Esophagus muscularis mucosa (tissue), 4 donors: ENCODE data around the gene PPIG. TPM values are rescaled to one million over a fixed set of nuclear protein-coding genes. Genes with fewer than 3 reads are reported as not detected.

Experiments
- DNase-seq: peaks from one replicate; pipeline ENCODE4 v3.0.0-alpha.2; 2017; ENCODE audit errors: extremely low spot score
- H3K27ac ChIP-seq, 4 donors: fragments of 200-600 bp; sonication (generic); replicated peaks in 1 of 4; 1 replicate in 3 of 4; 2 replicates in 1 of 4; pipeline ENCODE4 v1.5.1; 2016 to 2019; ENCODE audit warnings: mild to moderate bottlenecking in 1 of 4
- H3K27me3 ChIP-seq, 4 donors: fragments of 200-600 bp; sonication (generic); one replicate each; pipeline versions ENCODE4 v1.5.1 to v1.6.0; 2016 to 2019
- H3K36me3 ChIP-seq, 4 donors: fragments of 200-600 bp; sonication (generic); one replicate each; pipeline ENCODE4 v1.5.1; 2016 to 2019
- H3K4me1 ChIP-seq, 4 donors: fragments of 200-600 bp; sonication (generic); one replicate each; pipeline ENCODE4 v1.5.1; 2016 to 2019
- H3K4me3 ChIP-seq, 4 donors: fragments of 200-600 bp; sonication (generic); 1 replicate in 2 of 4; 2 replicates in 2 of 4; pipeline ENCODE4 v1.5.1; 2016 to 2019; ENCODE audit warnings: mild to moderate bottlenecking in 4 of 4, moderate library complexity in 1 of 4
- H3K9me3 ChIP-seq, 4 donors: fragments of 200-600 bp; sonication (generic); 1 replicate in 3 of 4; 2 replicates in 1 of 4; pipeline ENCODE4 v1.5.1; 2016 to 2019
- CTCF ChIP-seq, 3 experiments: fragments of 200-600 bp in 2 of 3; fragments of 450-650 bp in 1 of 3; sonication (generic) in 2 of 3; IDR thresholded peaks; one replicate each; pipeline ENCODE4 v1.5.1; 2017 to 2019; ENCODE audit warnings: antibody characterized with exemption in 3 of 3, mild to moderate bottlenecking in 2 of 3, moderate library complexity in 1 of 3
- EP300 ChIP-seq: sonication (generic); formaldehyde crosslinking; IDR thresholded peaks from one replicate; pipeline ENCODE4 v1.6.1; 2017; ENCODE audit warnings: antibody characterized with exemption
- POLR2A ChIP-seq: fragments of 450-650 bp; IDR thresholded peaks from one replicate; pipeline ENCODE4 v1.6.1; 2017; ENCODE audit warnings: antibody characterized with exemption, moderate library complexity, mild to moderate bottlenecking, low read depth
- POLR2AphosphoS5 ChIP-seq, 2 donors: sonication (generic); formaldehyde crosslinking; IDR thresholded peaks; one replicate each; pipeline ENCODE4 v1.6.1; 2017; ENCODE audit warnings: antibody characterized with exemption in 2 of 2
- WGBS: methylation state at CpG from one replicate; pipeline ENCODE4 v1.1.5; 2018; 5-methylcytosine and 5-hydroxymethylcytosine counted together
- intact Hi-C: fragments of 100-400 bp; cut with DNase I; formaldehyde crosslinking; loops from one replicate; pipeline ENCODE4 v1.15.1; 2023
- total RNA-seq, 4 donors: library from RNA; depleted of rRNA; stranded (reverse); fragments of >200 nt; gene quantifications; one replicate each; pipeline versions ENCODE4 v1.1.0 to v1.2.1, GENCODE V29; 2016

The PPIG gene
- total RNA-seq, 4 donors from 2014 or later: 26.5 to 48.6 (median 34.5) TPM

GRCh38 chr2:169640104-169640503 lies 56.0 kb downstream of the PPIG start:
- intact Hi-C loops: no loop called here
- TF ChIP-seq CTCF (IDR thresholded peaks at IDR 0.05) (no peak), POLR2AphosphoS5 (IDR thresholded peaks at IDR 0.05) (no peak), POLR2A (no peak), EP300 (no peak)
- H3K27ac ChIP-seq: no peak overlapping the region
- no peak for DNase-seq
- H3K9me3 ChIP-seq: no peaks in the 10 kb centered on the region
- H3K27me3 ChIP-seq: no peaks in the 10 kb centered on the region
- H3K4me1 ChIP-seq: peaks cover 0 to 16% (median 13%) of the 10 kb centered on the region in 4 donors
- WGBS: 91% methylated on average over 2 of the region's 2 CpGs
- H3K36me3 ChIP-seq: peaks cover 20 to 36% (median 24%) of the 10 kb centered on the region in 4 donors
- H3K4me3 ChIP-seq: no peak overlapping the region

GRCh38 chr2:169641464-169641863 lies 57.3 kb downstream of the PPIG start:
- no peak for DNase-seq
- H3K4me1 ChIP-seq: peaks cover 0 to 16% (median 13%) of the 10 kb centered on the region in 4 donors
- TF ChIP-seq CTCF (IDR thresholded peaks at IDR 0.05) (no peak), EP300 (no peak), POLR2A (no peak), POLR2AphosphoS5 (IDR thresholded peaks at IDR 0.05) (no peak)
- H3K36me3 ChIP-seq: peaks cover 7 to 23% (median 12%) of the 10 kb centered on the region in 4 donors
- no peak overlapping the region for H3K27ac ChIP-seq
- H3K9me3 ChIP-seq: no peaks in the 10 kb centered on the region
- intact Hi-C loops: no loop called here
- 46% methylated on average over 2 of the region's 2 CpGs for WGBS
- H3K27me3 ChIP-seq: no peaks in the 10 kb centered on the region
- no peak overlapping the region for H3K4me3 ChIP-seq

GRCh38 chr2:169644173-169644572 lies 60.0 kb downstream of the PPIG start:
- no peak for TF ChIP-seq POLR2A
- intact Hi-C loops: no loop called here
- Histone ChIP-seq H3K4me1 (peaks cover 0 to 16% (median 13%) of the 10 kb centered on the region in 4 donors), H3K27me3 (no peaks in the 10 kb centered on the region), H3K36me3 (no peaks in the 10 kb centered on the region), H3K27ac (no peak overlapping the region), H3K9me3 (no peaks in the 10 kb centered on the region), H3K4me3 (no peak overlapping the region)
- DNase-seq: no peak
- WGBS: 61% methylated on average over 3 of the region's 3 CpGs

GRCh38 chr2:169647496-169647895 lies 63.3 kb downstream of the PPIG start:
- no peak for TF ChIP-seq POLR2A
- no peak for TF ChIP-seq POLR2AphosphoS5 (IDR thresholded peaks at IDR 0.05)
- TF ChIP-seq CTCF (IDR thresholded peaks at IDR 0.05): no peak
- no peak for TF ChIP-seq EP300
- no peak for DNase-seq
- H3K4me1 ChIP-seq: no peaks in the 10 kb centered on the region
- no peaks in the 10 kb centered on the region for H3K9me3 ChIP-seq
- no peak overlapping the region for H3K27ac ChIP-seq
- WGBS: 85% methylated on average over 2 of the region's 2 CpGs
- intact Hi-C loops: no loop called here
- H3K4me3 ChIP-seq: no peak overlapping the region
- no peaks in the 10 kb centered on the region for H3K36me3 ChIP-seq
- H3K27me3 ChIP-seq: peaks cover 0 to 3% (median 0%) of the 10 kb centered on the region in 4 donors

- Histone ChIP-seq H3K4me3 (no peak overlapping the region), H3K9me3 (no peaks in the 10 kb centered on the region), H3K27ac (no peak overlapping the region), H3K27me3 (peaks cover 0 to 11% (median 0%) of the 10 kb centered on the region in 4 donors), H3K4me1 (no peaks in the 10 kb centered on the region), H3K36me3 (no peaks in the 10 kb centered on the region)
- TF ChIP-seq CTCF (IDR thresholded peaks at IDR 0.05): no peak
- intact Hi-C loops: no loop called here
- 81% methylated on average over 1 of the region's 1 CpG for WGBS
- no peak for DNase-seq
Observed at GRCh38 chr2:169649278-169649677, 65.1 kb downstream of the PPIG start.
